ENCODE data around the gene TUBA3E. TPM values are rescaled to one million over a fixed set of nuclear protein-coding genes. Genes with fewer than 3 reads are reported as not detected.
"Not testable (repeated sequence)": the region's sequence is repeated elsewhere in the genome, so short reads cannot be mapped to it uniquely, and the experiment has no call there.

The TUBA3E gene
- total RNA-seq, 1 donor from 2014 or later = not detected

DNA sequence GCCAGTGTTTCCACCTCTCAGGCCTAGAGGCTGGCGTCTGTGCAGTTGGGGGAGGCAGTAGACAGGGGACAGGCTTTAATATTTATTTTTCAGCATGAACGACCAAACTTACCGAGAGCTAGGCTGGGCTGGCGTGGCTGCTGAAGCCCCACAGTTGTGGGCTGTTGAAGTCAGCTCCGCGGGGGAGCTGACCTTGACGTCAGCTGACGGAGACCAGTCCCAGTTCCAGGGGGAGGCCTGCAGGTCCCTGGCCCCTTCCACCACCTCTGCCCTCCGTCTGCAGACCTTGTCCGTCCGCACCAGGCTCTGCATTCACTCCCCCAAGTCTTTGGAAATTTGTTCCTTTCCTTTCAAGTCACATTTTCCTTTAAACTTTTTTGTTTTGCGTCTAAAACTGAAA is 33.4 kb upstream of the TUBA3E start:
- TF ChIP-seq CTCF (IDR thresholded peaks at IDR 0.05; ENCODE audit: unreplicated experiment) = no peak
- Mint-ChIP-seq H3K27ac (ENCODE audit: unreplicated experiment) (no peak overlapping the region), H3K4me1 (ENCODE audit: unreplicated experiment) (peaks cover 6% of the 10 kb centered on the region), H3K9me3 (ENCODE audit: unreplicated experiment) (no peaks in the 10 kb centered on the region), H3K36me3 (ENCODE audit: low read depth, unreplicated experiment) (no peaks in the 10 kb centered on the region), H3K27me3 (ENCODE audit: unreplicated experiment) (peaks cover 7% of the 10 kb centered on the region), H3K4me3 (ENCODE audit: unreplicated experiment) (no peak overlapping the region)
- no peak for DNase-seq (ENCODE audit: low spot score)

- not testable (repeated sequence) for H3K27me3 Mint-ChIP-seq (ENCODE audit: unreplicated experiment); H3K36me3 Mint-ChIP-seq (ENCODE audit: low read depth, unreplicated experiment); H3K4me1 Mint-ChIP-seq (ENCODE audit: unreplicated experiment); H3K4me3 Mint-ChIP-seq (ENCODE audit: unreplicated experiment); H3K9me3 Mint-ChIP-seq (ENCODE audit: unreplicated experiment); DNase-seq (ENCODE audit: low spot score); H3K27ac Mint-ChIP-seq (ENCODE audit: unreplicated experiment)
These were observed 32.7 kb upstream of the TUBA3E start for GRCh38 chr2:130230907-130231306.

DNA sequence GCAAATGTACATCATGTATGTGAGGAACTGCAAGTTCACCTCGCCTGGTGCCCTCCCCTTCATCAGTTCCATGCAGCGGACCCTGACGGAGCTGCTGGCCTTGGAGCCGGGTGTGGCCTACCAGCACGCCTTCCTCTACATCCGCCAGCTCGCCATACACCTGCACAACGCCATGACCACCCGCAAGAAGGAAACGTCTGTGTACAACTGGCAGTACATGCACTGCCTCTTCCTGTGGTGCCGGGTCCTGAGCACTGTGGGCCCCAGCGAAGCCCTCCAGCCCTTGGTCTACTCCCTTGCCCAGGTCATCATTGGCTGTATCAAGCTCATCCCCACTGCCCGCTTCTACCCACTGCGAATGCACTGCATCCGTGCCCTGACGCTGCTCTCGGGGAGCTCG is 32.1 kb upstream of the TUBA3E start:
- not testable (repeated sequence) for H3K27me3 Mint-ChIP-seq (ENCODE audit: unreplicated experiment); H3K4me3 Mint-ChIP-seq (ENCODE audit: unreplicated experiment); H3K4me1 Mint-ChIP-seq (ENCODE audit: unreplicated experiment); H3K27ac Mint-ChIP-seq (ENCODE audit: unreplicated experiment); H3K9me3 Mint-ChIP-seq (ENCODE audit: unreplicated experiment); H3K36me3 Mint-ChIP-seq (ENCODE audit: low read depth, unreplicated experiment); DNase-seq (ENCODE audit: low spot score)

DNA sequence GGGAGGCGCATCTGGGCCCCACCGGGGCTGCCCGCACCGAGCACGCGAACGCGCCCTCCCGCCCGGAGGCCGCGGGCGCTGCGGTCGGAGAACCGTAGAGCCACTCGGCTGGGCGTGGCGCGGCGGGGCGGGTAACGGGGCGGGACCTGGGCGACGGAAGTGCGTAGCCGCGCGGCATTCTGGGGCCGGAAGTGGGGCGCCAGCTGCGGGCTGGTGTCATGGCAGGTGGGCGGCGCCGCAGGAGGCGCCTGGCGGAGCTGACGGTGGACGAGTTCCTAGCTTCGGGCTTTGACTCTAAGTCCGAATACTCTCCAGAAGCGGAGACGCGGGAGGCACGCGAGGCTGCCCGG is 30.9 kb upstream of the TUBA3E start:
- H3K36me3 Mint-ChIP-seq (ENCODE audit: low read depth, unreplicated experiment); DNase-seq (ENCODE audit: low spot score); H3K4me1 Mint-ChIP-seq (ENCODE audit: unreplicated experiment); H3K4me3 Mint-ChIP-seq (ENCODE audit: unreplicated experiment); H3K27ac Mint-ChIP-seq (ENCODE audit: unreplicated experiment); H3K27me3 Mint-ChIP-seq (ENCODE audit: unreplicated experiment); H3K9me3 Mint-ChIP-seq (ENCODE audit: unreplicated experiment): not testable (repeated sequence)

DNA sequence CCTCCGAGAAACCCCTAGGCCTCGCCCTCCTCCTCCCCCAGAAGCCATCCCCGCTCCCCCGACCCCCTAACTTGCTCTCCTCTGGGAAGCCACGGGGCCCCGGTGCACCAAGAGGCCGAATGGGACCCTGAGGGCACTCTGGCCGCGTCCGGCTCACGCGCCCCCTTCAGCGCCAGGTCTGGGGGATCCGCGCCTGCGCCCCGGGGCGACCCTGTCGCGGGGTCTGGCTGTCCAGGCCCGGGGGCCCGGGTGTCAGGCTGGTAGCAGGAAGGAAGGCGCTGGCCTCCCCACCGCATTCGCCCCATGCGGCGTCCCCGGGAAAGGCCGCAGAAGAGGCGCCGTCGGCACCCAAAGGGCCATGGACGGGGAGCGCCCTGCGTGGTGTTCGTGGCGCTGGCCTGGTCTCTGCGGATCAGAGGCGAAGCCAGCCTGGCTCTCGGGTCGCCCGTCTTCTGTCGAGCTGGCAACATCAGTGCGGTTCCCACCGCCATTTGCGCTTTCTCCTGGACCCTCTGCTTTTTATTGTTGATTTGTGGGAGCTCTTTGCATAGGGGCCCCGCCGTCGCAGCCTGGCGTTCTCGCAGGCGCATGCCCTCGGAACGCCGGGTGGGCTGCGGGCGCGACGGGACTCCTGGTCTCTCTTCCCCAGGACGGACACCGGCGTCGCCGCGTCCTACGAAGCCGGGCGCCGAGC is 30.4 kb upstream of the TUBA3E start:
- not testable (repeated sequence) for H3K4me3 Mint-ChIP-seq (ENCODE audit: unreplicated experiment); H3K9me3 Mint-ChIP-seq (ENCODE audit: unreplicated experiment); DNase-seq (ENCODE audit: low spot score); H3K27me3 Mint-ChIP-seq (ENCODE audit: unreplicated experiment); H3K27ac Mint-ChIP-seq (ENCODE audit: unreplicated experiment); H3K36me3 Mint-ChIP-seq (ENCODE audit: low read depth, unreplicated experiment); H3K4me1 Mint-ChIP-seq (ENCODE audit: unreplicated experiment)

- not testable (repeated sequence) for DNase-seq (ENCODE audit: low spot score); H3K9me3 Mint-ChIP-seq (ENCODE audit: unreplicated experiment); H3K4me1 Mint-ChIP-seq (ENCODE audit: unreplicated experiment); H3K27ac Mint-ChIP-seq (ENCODE audit: unreplicated experiment); H3K27me3 Mint-ChIP-seq (ENCODE audit: unreplicated experiment); H3K36me3 Mint-ChIP-seq (ENCODE audit: low read depth, unreplicated experiment); H3K4me3 Mint-ChIP-seq (ENCODE audit: unreplicated experiment)
These were observed 29.8 kb upstream of the TUBA3E start for GRCh38 chr2:130228005-130228404.

GRCh38 chr2:130222523-130222922 is 24.3 kb upstream of the TUBA3E start:
- H3K4me3 Mint-ChIP-seq (ENCODE audit: unreplicated experiment); H3K4me1 Mint-ChIP-seq (ENCODE audit: unreplicated experiment); H3K27ac Mint-ChIP-seq (ENCODE audit: unreplicated experiment); H3K36me3 Mint-ChIP-seq (ENCODE audit: low read depth, unreplicated experiment); H3K9me3 Mint-ChIP-seq (ENCODE audit: unreplicated experiment); H3K27me3 Mint-ChIP-seq (ENCODE audit: unreplicated experiment); DNase-seq (ENCODE audit: low spot score): not testable (repeated sequence)

- not testable (repeated sequence) for H3K4me1 Mint-ChIP-seq (ENCODE audit: unreplicated experiment); H3K27ac Mint-ChIP-seq (ENCODE audit: unreplicated experiment); H3K27me3 Mint-ChIP-seq (ENCODE audit: unreplicated experiment); DNase-seq (ENCODE audit: low spot score); H3K4me3 Mint-ChIP-seq (ENCODE audit: unreplicated experiment); H3K9me3 Mint-ChIP-seq (ENCODE audit: unreplicated experiment); H3K36me3 Mint-ChIP-seq (ENCODE audit: low read depth, unreplicated experiment)
These were observed 22.3 kb upstream of the TUBA3E start for GRCh38 chr2:130220505-130220904.

DNA sequence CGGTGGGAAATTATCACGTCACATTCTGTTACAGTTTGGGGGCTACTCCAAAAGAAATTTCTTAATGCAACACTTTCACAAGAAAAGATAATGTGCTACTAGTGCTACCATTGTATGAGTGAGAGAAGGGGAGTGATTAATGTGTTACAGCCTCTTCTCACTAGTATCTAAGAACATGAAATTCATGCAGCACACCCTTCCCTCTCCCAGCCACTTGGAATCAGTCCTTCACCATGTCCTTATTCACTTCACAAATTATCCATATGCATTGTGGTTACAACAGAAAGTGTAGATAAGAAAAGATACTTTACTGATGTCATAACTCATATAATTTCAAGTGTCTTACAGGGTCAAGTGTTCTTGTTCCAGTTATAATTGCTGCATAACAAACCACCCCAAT is 20.9 kb upstream of the TUBA3E start:
- not testable (repeated sequence) for DNase-seq (ENCODE audit: low spot score); H3K27ac Mint-ChIP-seq (ENCODE audit: unreplicated experiment); H3K36me3 Mint-ChIP-seq (ENCODE audit: low read depth, unreplicated experiment); H3K4me3 Mint-ChIP-seq (ENCODE audit: unreplicated experiment); H3K4me1 Mint-ChIP-seq (ENCODE audit: unreplicated experiment); H3K9me3 Mint-ChIP-seq (ENCODE audit: unreplicated experiment); H3K27me3 Mint-ChIP-seq (ENCODE audit: unreplicated experiment)

DNA sequence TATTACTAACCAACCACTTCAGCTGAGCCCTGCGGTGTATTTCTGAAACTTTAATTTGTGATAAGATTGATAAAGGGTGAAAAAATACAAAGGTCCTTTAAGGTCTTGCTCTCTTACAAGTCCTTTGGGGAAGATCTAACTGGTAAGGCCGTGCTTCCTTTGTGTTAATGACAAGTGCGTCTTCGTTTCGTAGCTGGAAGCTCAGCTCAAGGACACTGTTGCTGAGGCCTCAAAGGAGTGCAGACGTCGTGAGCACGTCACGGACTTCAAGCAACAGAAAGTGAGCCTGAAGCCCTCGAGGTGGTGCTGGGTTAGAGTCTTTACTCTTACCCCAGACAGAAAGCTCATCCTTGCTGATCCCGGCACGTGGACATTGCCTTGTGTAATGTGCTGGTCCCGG is 8.8 kb upstream of the TUBA3E start:
- not testable (repeated sequence) for H3K4me1 Mint-ChIP-seq (ENCODE audit: unreplicated experiment); H3K9me3 Mint-ChIP-seq (ENCODE audit: unreplicated experiment); H3K4me3 Mint-ChIP-seq (ENCODE audit: unreplicated experiment); H3K27me3 Mint-ChIP-seq (ENCODE audit: unreplicated experiment); DNase-seq (ENCODE audit: low spot score); H3K27ac Mint-ChIP-seq (ENCODE audit: unreplicated experiment); H3K36me3 Mint-ChIP-seq (ENCODE audit: low read depth, unreplicated experiment)

DNA sequence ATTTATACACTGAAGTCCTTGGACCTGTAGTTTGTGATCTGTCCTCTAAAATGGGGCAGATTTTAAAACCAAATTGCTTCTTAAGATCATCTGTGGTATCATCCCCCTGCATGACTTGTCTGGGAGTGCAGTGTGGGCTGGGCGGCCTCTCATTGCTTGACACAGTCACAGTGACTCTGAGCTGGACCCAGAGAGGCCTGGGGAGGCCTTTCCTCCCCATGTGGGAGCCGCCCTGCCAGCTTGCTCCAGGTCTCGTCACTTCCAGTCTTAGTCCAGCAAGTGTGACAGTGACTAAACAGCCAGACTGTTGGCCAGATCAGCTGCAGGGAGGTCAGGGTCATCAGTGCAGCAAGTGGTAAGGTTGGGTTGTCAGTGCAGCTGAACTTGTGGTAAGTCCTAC is 4.9 kb upstream of the TUBA3E start:
- not testable (repeated sequence) for DNase-seq (ENCODE audit: low spot score); H3K27ac Mint-ChIP-seq (ENCODE audit: unreplicated experiment); H3K27me3 Mint-ChIP-seq (ENCODE audit: unreplicated experiment); H3K4me3 Mint-ChIP-seq (ENCODE audit: unreplicated experiment); H3K36me3 Mint-ChIP-seq (ENCODE audit: low read depth, unreplicated experiment); H3K4me1 Mint-ChIP-seq (ENCODE audit: unreplicated experiment); H3K9me3 Mint-ChIP-seq (ENCODE audit: unreplicated experiment)

DNA sequence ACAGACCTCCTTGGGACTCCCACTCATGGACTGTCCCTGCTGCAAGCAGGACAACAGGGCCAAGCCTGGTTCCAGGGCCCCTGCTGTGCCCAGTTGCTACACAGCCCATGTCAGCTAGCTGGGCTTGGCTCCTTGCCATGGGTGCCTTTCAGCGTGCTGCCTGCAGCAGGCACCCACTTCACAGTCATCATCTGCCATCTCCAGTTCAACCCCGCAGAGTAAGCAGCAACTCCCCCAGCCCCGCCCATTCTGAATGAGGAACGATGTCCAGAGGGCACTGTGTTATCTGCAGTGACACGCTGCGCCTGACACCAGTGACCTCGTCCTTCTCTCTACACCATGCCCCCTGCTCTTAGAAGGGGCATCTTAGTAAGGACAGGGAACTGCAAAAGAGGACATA is 4.3 kb upstream of the TUBA3E start:
- not testable (repeated sequence) for H3K9me3 Mint-ChIP-seq (ENCODE audit: unreplicated experiment)

More for the DNA sequence above, 4.3 kb upstream of the TUBA3E start:
- H3K36me3 Mint-ChIP-seq (ENCODE audit: low read depth, unreplicated experiment); H3K4me3 Mint-ChIP-seq (ENCODE audit: unreplicated experiment); H3K4me1 Mint-ChIP-seq (ENCODE audit: unreplicated experiment); DNase-seq (ENCODE audit: low spot score); H3K27ac Mint-ChIP-seq (ENCODE audit: unreplicated experiment); H3K27me3 Mint-ChIP-seq (ENCODE audit: unreplicated experiment): not testable (repeated sequence)
